HL-60/S4 treated with retinoic acid at 250 ng/mL for 4 days and 3 days (cell line): Measurements from ENCODE around the gene PTTG2.

Source experiments
- in situ Hi-C: fragments of 300-500 bp; cut with MboI; formaldehyde crosslinking; loops from 2 replicates; pipeline ENCODE4 v1.7.0; 2022; ENCODE audit warnings: low sequenced_read_pairs

PTTG2 gene

DNA sequence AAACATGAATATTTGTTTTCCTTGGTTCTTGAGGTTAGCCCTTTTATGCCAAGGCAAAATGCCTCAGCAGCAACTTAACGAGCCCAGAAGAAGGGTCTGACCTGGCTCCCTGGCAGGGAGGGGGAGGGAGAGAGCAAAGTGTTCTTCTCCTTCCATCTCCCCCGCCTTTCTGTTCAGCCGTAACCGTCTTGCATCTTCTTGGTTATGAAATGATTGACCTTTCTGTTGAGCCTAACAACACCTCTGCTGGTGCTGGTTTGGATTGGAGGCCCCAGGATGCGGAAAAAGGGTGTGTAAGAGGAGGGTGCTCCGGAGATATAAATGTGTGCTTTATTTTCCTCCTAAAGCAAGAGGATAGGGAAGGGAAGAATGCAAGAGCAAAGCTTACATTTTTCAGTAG lies 44.7 kb downstream of the PTTG2 start:
- in situ Hi-C loops = loop anchor here (25.0 kb wide), 1 partner anchor 393 kb away; no protein-coding TSS in a partner anchor

DNA sequence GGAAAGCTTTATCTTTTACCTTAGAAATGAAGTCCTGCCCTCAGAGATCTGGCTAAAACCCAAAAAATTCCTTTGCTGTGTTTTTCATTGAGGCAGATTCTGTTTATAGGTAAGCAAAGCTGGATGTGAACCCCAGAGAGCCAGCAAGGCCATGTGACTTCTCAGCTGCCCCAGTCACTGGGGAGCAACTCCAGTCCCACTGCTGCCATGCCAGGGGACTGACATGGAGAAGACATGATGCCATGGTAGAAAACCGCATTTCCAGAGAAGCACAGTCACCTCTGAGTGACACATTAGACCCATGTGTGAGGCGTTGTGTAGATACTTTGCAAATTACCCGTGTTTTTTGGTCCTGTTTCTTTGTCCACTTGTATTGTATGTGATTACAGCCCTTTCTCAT lies 45.4 kb downstream of the PTTG2 start:
- in situ Hi-C loops = loop anchor here (25.0 kb wide), 1 partner anchor 393 kb away; no protein-coding TSS in a partner anchor

DNA sequence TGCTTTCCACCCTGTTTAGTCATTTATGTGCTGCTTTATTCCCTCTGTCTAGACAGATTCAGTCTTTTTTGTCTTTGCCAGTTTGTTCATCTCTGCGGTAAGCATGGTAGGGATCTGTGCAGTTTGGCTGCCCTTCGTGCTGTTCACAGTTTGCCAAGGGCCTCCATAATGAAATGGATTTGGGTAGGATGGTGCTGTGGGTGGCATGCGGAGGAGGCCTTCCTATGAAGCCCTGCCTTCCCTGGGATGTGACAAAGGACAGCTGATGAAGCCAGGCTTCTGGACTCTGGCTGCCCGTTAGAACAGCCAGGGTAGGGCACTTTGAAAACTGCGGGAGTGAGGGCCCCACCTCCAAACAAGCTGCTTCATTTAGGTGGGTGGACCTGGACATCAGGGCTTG lies 47.4 kb downstream of the PTTG2 start:
- in situ Hi-C loops = loop anchor here (25.0 kb wide), 1 partner anchor 395 kb away; no protein-coding TSS in a partner anchor

DNA sequence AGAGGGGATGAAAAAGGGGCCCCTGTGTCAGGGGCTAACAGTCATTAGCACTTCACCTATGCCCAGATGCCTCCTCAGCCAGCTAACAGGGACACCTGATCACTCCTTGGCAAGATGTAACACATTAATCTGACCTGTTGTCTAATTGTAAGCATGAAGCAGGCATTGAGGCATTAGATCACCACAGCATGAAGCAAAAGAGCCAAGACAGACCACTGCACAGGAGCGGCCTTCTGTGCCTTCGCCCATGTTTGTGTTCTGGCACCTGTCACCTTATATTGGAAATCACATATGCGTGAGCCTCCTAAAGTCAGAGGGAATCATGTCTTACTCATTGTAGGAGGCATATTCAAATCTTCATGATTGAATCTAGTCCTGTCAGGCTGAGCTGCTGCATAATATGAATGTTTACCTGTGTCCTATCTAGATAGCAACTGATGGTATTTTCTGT lies 48.4 kb downstream of the PTTG2 start:
- in situ Hi-C loops = loop anchor here (25.0 kb wide), 1 partner anchor 396 kb away; no protein-coding TSS in a partner anchor

DNA sequence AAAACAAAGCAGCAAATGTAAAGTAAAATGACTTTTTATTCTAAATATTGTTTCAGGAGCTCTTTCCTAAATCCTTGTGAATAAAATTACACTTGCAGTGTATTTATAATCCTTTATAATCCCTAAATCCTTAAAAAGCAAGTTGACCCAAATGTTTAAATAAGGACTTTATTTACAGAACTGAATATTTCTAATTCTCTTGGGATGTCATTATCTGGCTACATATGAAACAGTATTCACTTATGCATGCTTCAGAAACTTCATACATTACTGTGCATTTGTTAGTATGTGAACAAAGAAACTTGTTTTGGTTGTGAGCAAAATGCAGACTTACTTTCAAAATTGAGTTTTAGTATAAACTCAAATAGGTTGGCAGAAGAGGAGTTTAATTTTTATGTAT lies 49.2 kb downstream of the PTTG2 start:
- in situ Hi-C loops = loop anchor here (25.0 kb wide), 1 partner anchor 397 kb away; no protein-coding TSS in a partner anchor

DNA sequence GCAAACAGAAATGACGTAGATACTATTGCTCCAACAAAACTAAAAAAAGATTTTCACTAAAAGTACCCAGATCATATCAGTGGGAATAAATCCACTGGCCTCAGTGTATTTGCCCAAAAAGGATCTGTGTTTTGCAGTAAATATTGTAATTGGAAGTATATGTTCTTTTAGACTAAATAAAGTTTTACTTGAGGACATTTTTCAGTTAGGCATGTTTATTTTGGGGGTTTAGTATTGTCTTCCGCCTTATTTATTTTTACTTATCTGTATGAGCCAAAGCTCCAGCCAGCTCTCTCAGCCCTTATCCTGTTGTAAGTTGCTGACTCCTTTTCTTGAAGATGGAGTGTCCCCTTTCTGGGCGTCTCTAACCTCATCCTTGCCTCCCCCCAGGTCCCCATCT lies 49.8 kb downstream of the PTTG2 start:
- in situ Hi-C loops = loop anchor here (25.0 kb wide), 1 partner anchor 398 kb away; no protein-coding TSS in a partner anchor
